Measurements from ENCODE around the gene CHORDC1. TPM values are rescaled to one million over a fixed set of nuclear protein-coding genes. Genes with fewer than 3 reads are reported as not detected.

Gene CHORDC1
- total and polyA plus RNA-seq, 8 donors, result 6.0 to 17.3 (median 11.2) TPM

DNA sequence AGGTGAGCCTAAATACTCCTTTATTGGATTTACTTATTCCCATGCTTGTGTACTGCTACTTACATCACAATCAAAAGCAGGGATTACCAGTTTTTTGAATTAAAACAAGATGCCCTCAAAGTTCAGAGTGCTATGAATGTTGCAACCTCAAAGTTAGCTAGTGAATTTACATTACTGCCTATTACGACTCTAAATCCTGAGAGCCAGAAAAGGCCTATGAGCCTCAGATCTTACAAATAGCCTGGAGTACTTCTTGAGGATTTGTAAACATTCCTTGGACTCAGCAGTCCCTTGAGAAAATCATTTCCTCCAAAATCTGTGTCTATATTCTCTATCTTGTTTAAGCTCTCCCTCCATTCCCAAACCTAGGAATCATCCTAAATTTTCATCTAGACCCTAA, 25.5 kb downstream of the CHORDC1 start:
- TF ChIP-seq, protein P1, sequence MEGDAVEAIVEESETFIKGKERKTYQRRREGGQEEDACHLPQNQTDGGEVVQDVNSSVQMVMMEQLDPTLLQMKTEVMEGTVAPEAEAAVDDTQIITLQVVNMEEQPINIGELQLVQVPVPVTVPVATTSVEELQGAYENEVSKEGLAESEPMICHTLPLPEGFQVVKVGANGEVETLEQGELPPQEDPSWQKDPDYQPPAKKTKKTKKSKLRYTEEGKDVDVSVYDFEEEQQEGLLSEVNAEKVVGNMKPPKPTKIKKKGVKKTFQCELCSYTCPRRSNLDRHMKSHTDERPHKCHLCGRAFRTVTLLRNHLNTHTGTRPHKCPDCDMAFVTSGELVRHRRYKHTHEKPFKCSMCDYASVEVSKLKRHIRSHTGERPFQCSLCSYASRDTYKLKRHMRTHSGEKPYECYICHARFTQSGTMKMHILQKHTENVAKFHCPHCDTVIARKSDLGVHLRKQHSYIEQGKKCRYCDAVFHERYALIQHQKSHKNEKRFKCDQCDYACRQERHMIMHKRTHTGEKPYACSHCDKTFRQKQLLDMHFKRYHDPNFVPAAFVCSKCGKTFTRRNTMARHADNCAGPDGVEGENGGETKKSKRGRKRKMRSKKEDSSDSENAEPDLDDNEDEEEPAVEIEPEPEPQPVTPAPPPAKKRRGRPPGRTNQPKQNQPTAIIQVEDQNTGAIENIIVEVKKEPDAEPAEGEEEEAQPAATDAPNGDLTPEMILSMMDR (IDR thresholded peaks at IDR 0.05), result no peak
- H3K27me3 ChIP-seq, result no peaks in the 10 kb centered on the region
- intact Hi-C loops (cut with DNase I), result no loop called here
- no peaks in the 10 kb centered on the region for H3K4me1 ChIP-seq
- 81 to 95% methylated on average over 1 of the region's 1 CpG for WGBS, 2 donors
- no peak for FAIRE-seq
- no peaks in the 10 kb centered on the region for H3K9me3 ChIP-seq
- no peak overlapping the region for H3K4me3 ChIP-seq
- DNase-seq, result no peak
- ATAC-seq, result no peak
- H3K36me3 ChIP-seq, result no peaks in the 10 kb centered on the region
- H3K27ac ChIP-seq, result no peak overlapping the region

DNA sequence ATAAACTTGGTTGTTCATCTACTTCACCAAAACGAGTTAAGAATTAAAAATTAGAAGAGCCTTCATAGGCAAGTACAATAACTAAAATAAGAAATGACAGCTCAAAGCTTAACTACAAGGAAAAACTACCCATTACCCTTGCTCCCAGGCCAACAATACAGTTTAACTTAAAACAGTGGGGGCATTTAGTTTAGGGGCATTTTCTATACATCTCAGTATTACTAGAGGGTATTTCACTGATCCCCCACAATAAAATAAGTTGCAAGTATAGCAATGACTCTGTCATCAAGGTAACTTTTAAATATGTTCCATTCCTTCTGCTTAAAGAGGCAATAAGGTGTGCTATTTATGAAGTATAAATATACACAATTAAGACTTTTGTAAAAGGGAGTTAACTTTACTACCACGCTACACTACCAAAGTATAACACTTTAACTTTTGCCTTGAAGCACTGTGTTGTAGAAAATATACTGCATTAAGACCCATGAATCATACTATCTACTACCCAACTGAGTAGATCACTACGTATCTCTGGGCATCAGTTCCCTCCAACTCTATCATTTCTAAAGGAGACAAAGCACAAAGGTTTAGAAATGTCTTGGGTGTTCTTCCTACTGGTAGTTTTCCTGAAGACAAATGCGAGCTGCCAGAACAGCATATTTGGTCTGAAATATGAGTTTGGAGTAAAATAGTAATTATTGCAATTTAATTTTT, 29.8 kb downstream of the CHORDC1 start:
- H3K4me3 ChIP-seq, result no peak overlapping the region
- WGBS, 2 donors, result 85 to 87% methylated on average over 4 of the region's 4 CpGs
- ATAC-seq (no peak), FAIRE-seq (no peak), DNase-seq (no peak)
- no peak overlapping the region for H3K27ac ChIP-seq
- no peaks in the 10 kb centered on the region for H3K4me1 ChIP-seq
- intact Hi-C loops (cut with DNase I), result no loop called here
- H3K36me3 ChIP-seq, result no peaks in the 10 kb centered on the region
- no peaks in the 10 kb centered on the region for H3K9me3 ChIP-seq
- TF ChIP-seq, protein P1 (IDR thresholded peaks at IDR 0.05), result no peak
- no peaks in the 10 kb centered on the region for H3K27me3 ChIP-seq

- WGBS, 2 donors, result 98 to 100% methylated on average over 2 of the region's 2 CpGs
- no peaks in the 10 kb centered on the region for H3K27me3 ChIP-seq
- H3K4me1 ChIP-seq, result no peaks in the 10 kb centered on the region
- TF ChIP-seq, protein P1 (IDR thresholded peaks at IDR 0.05), result no peak
- H3K36me3 ChIP-seq, result no peaks in the 10 kb centered on the region
- no peaks in the 10 kb centered on the region for H3K9me3 ChIP-seq
- ATAC-seq, result no peak
- intact Hi-C loops (cut with DNase I), result no loop called here
- DNase-seq, result no peak
- H3K27ac ChIP-seq, result no peak overlapping the region
- no peak for FAIRE-seq
- no peak overlapping the region for H3K4me3 ChIP-seq
Measured at GRCh38 chr11:90189011-90189410, 33.8 kb downstream of the CHORDC1 start.

DNA sequence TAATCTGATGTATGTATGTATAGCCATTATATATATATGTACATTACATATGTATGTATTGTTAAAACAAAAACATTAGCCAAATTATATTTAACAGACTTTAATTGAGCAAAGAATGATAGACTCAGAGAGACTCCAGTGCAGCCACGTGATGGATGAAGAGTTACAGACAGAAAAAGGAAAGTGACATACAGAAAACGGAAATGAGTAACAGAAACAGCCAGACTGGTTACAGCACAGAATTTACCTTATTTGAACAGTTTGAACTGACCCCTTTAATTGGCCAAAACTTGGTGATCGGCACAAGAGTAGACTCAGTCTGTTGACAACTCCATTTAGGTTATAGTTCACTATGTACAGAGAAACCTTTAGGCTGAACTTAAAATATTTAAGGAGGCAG, 35.0 kb downstream of the CHORDC1 start:
- intact Hi-C loops (cut with DNase I), result no loop called here
- DNase-seq, result no peak
- H3K4me1 ChIP-seq, result no peaks in the 10 kb centered on the region
- no peak overlapping the region for H3K4me3 ChIP-seq
- H3K27ac ChIP-seq, result no peak overlapping the region
- no peak for ATAC-seq
- H3K36me3 ChIP-seq, result no peaks in the 10 kb centered on the region
- no peaks in the 10 kb centered on the region for H3K27me3 ChIP-seq
- FAIRE-seq, result no peak
- no peaks in the 10 kb centered on the region for H3K9me3 ChIP-seq
- TF ChIP-seq, protein P1 (IDR thresholded peaks at IDR 0.05), result no peak
- WGBS, 2 donors, result 81 to 91% methylated on average over 3 of the region's 3 CpGs

- FAIRE-seq, result no peak
- intact Hi-C loops (cut with DNase I), result no loop called here
- H3K27ac ChIP-seq, result no peak overlapping the region
- H3K36me3 ChIP-seq, result no peaks in the 10 kb centered on the region
- no peak for ATAC-seq
- TF ChIP-seq, protein P1 (IDR thresholded peaks at IDR 0.05), result no peak
- no peaks in the 10 kb centered on the region for H3K9me3 ChIP-seq
- no peaks in the 10 kb centered on the region for H3K27me3 ChIP-seq
- H3K4me1 ChIP-seq, result no peaks in the 10 kb centered on the region
- H3K4me3 ChIP-seq, result no peak overlapping the region
- 20 to 63% methylated on average over 2 of the region's 2 CpGs for WGBS, 2 donors
- no peak for DNase-seq
Measured at GRCh38 chr11:90179923-90180322, 42.9 kb downstream of the CHORDC1 start.
